H1 (cell line): Measurements from ENCODE around the gene LAMTOR5. TPM values are rescaled to one million over a fixed set of nuclear protein-coding genes. Genes with fewer than 3 reads are reported as not detected.

ENCODE experiments used
- CTCF ChIA-PET: fragments of 300-600 bp; sonication (Branson Sonifier 250); formaldehyde crosslinking; loops from one replicate; lab custom pipeline; 2021; ENCODE audit not compliant: partially characterized antibody; lab: Charles Lee
- POLR2A ChIA-PET: fragments of 300-600 bp; sonication (Branson Sonifier 250); formaldehyde crosslinking; loops from one replicate; lab custom pipeline; 2021; ENCODE audit warnings: inconsistent platforms; ENCODE audit not compliant: partially characterized antibody; lab: Charles Lee
- DNase-seq, 2 experiments: peaks; one replicate each; pipeline versions ENCODE4 v3.0.0 to v3.0.0-alpha.2; 2010 to 2022; ENCODE audit warnings: low spot score in 2 of 2, low read depth in 1 of 2, mixed read lengths in 1 of 2
- FAIRE-seq: peaks from 2 replicates; lab custom pipeline; 2011; peaks lifted over from hg19 to GRCh38; lab: Jason Lieb, UNC
- H2AFZ ChIP-seq: 2 replicates; pipeline ENCODE4 v1.8.1; 2012; ENCODE audit warnings: low read length, inconsistent platforms
- H2AK5ac ChIP-seq: 2 replicates; pipeline ENCODE4 v1.6.1; 2013; ENCODE audit warnings: low read depth, low read length
- H2BK120ac ChIP-seq: replicated peaks from 2 replicates; pipeline ENCODE3; 2013; ENCODE audit warnings: low read depth, low read length, inconsistent platforms
- H2BK12ac ChIP-seq: 2 replicates; pipeline ENCODE4 v1.6.1; 2013; ENCODE audit warnings: low read depth, low read length
- H2BK15ac ChIP-seq: 2 replicates; pipeline ENCODE4 v1.6.1; 2013; ENCODE audit warnings: low read length
- H2BK20ac ChIP-seq: 2 replicates; pipeline ENCODE4 v1.6.1; 2013; ENCODE audit warnings: low read length
- H2BK5ac ChIP-seq: 2 replicates; pipeline ENCODE4 v1.6.1; 2013; ENCODE audit warnings: low read depth, low read length
- H3K14ac ChIP-seq: 2 replicates; pipeline ENCODE4 v1.6.1; 2013; ENCODE audit warnings: inconsistent platforms; ENCODE audit not compliant: insufficient read length
- H3K18ac ChIP-seq: 2 replicates; pipeline ENCODE4 v1.6.1; 2013; ENCODE audit warnings: low read length; ENCODE audit errors: extremely low read depth
- H3K23ac ChIP-seq: 2 replicates; pipeline ENCODE4 v1.6.1; 2013; ENCODE audit warnings: inconsistent platforms; ENCODE audit not compliant: insufficient read length
- H3K23me2 ChIP-seq: 2 replicates; pipeline ENCODE4 v1.6.1; 2013; ENCODE audit warnings: low read depth, low read length
- H3K27ac ChIP-seq: 2 replicates; pipeline ENCODE4 v1.6.1; 2011; ENCODE audit warnings: low read depth, low read length, inconsistent platforms
- H3K27me3 ChIP-seq, 4 experiments: replicated peaks in 1 of 4; 1 replicate in 1 of 4; 2 replicates in 3 of 4; pipeline versions ENCODE4 v1.6.1 to v1.8.1; 2011 to 2013; ENCODE audit warnings: low read length in 3 of 4, mild to moderate bottlenecking in 3 of 4, inconsistent platforms in 2 of 4, mixed read lengths in 2 of 4, moderate library complexity in 1 of 4; ENCODE audit not compliant: control insufficient read depth in 3 of 4, insufficient read depth in 3 of 4; ENCODE audit errors: extremely low read depth in 1 of 4
- H3K36me3 ChIP-seq, 4 experiments: 2 replicates each; pipeline versions ENCODE4 v1.6.1 to v1.8.1; 2011 to 2013; ENCODE audit warnings: mild to moderate bottlenecking in 4 of 4, low read length in 3 of 4, moderate library complexity in 2 of 4, control low read depth in 1 of 4, inconsistent platforms in 1 of 4; ENCODE audit not compliant: insufficient read depth in 4 of 4, control insufficient read depth in 2 of 4
- H3K4ac ChIP-seq: replicated peaks from 2 replicates; pipeline ENCODE3; 2013; ENCODE audit warnings: low read length, low read depth, mixed read lengths, inconsistent platforms; ENCODE audit not compliant: insufficient read length
- H3K4me1 ChIP-seq, 4 experiments: replicated peaks in 1 of 4; 1 replicate in 1 of 4; 2 replicates in 3 of 4; pipeline versions ENCODE4 v1.6.1 to v1.8.1; 2011 to 2013; ENCODE audit warnings: low read length in 3 of 4, inconsistent platforms in 2 of 4, mixed read lengths in 1 of 4; ENCODE audit not compliant: insufficient read depth in 4 of 4, control insufficient read depth in 3 of 4
- H3K4me2 ChIP-seq, 2 experiments: 2 replicates each; pipeline versions ENCODE4 v1.6.1 to v1.8.1; 2011 to 2013; ENCODE audit warnings: low read depth in 2 of 2, low read length in 2 of 2, control low read depth in 1 of 2, inconsistent platforms in 1 of 2, mild to moderate bottlenecking in 1 of 2; ENCODE audit not compliant: insufficient read depth in 1 of 2
- H3K4me3 ChIP-seq, 4 experiments: fragments of 200-600, 300-600 bp in 1 of 4; sonication (generic), shearing (Covaris generic), sonication (Bioruptor Twin) in 1 of 4; 2 replicates each; pipeline versions ENCODE4 v1.5.1 to v1.8.1; 2011 to 2016; ENCODE audit warnings: low read length in 4 of 4, low read depth in 3 of 4, control low read depth in 2 of 4, inconsistent platforms in 2 of 4, mild to moderate bottlenecking in 2 of 4, mixed read lengths in 1 of 4, moderate library complexity in 1 of 4; ENCODE audit not compliant: insufficient read depth in 2 of 4; ENCODE audit errors: extremely low read depth in 1 of 4
- H3K56ac ChIP-seq: replicated peaks from 2 replicates; pipeline ENCODE3; 2013; ENCODE audit warnings: low read depth, mild to moderate bottlenecking, mixed read lengths, low read length, inconsistent platforms; ENCODE audit not compliant: insufficient read length
- H3K79me1 ChIP-seq: 2 replicates; pipeline ENCODE4 v1.6.1; 2013; ENCODE audit warnings: low read depth, low read length, control low read depth
- H3K79me2 ChIP-seq, 2 experiments: 2 replicates each; pipeline versions ENCODE4 v1.6.1 to v1.8.1; 2012 to 2013; ENCODE audit warnings: low read length in 2 of 2, mild to moderate bottlenecking in 2 of 2, inconsistent platforms in 1 of 2; ENCODE audit not compliant: insufficient read depth in 2 of 2, control insufficient read depth in 1 of 2
- H3K9ac ChIP-seq, 4 experiments: replicated peaks in 1 of 4; 1 replicate in 1 of 4; 2 replicates in 3 of 4; pipeline versions ENCODE4 v1.6.1 to v1.8.1; 2011 to 2013; ENCODE audit warnings: low read depth in 3 of 4, low read length in 3 of 4, control low read depth in 2 of 4, mild to moderate bottlenecking in 2 of 4, moderate library complexity in 2 of 4, inconsistent platforms in 1 of 4; ENCODE audit errors: extremely low read depth in 1 of 4
- H3K9me3 ChIP-seq, 2 experiments: 2 replicates each; pipeline versions ENCODE4 v1.6.1 to v1.8.1; 2012 to 2013; ENCODE audit warnings: mild to moderate bottlenecking in 2 of 2, moderate library complexity in 2 of 2, control low read depth in 1 of 2, inconsistent platforms in 1 of 2, low read depth in 1 of 2, low read length in 1 of 2, mixed read lengths in 1 of 2; ENCODE audit not compliant: insufficient read depth in 2 of 2
- H4K20me1 ChIP-seq, 2 experiments: replicated peaks in 1 of 2; 2 replicates each; pipeline versions ENCODE3 to v1.8.1; 2011 to 2013; ENCODE audit warnings: inconsistent platforms in 2 of 2, low read length in 2 of 2, mild to moderate bottlenecking in 1 of 2; ENCODE audit not compliant: insufficient read depth in 2 of 2, control insufficient read depth in 1 of 2
- H4K5ac ChIP-seq: 2 replicates; pipeline ENCODE4 v1.6.1; 2013; ENCODE audit warnings: low read length, low read depth, mixed read lengths, inconsistent platforms; ENCODE audit not compliant: insufficient read length
- H4K8ac ChIP-seq: 2 replicates; pipeline ENCODE4 v1.8.0; 2013; ENCODE audit warnings: mild to moderate bottlenecking, moderate library complexity, low read length, inconsistent platforms; ENCODE audit not compliant: insufficient read depth; ENCODE audit errors: extremely low read depth
- H4K91ac ChIP-seq: replicated peaks from 2 replicates; pipeline ENCODE3; 2013; ENCODE audit warnings: low read length, mixed read lengths, inconsistent platforms; ENCODE audit not compliant: insufficient read length
- ATF2 ChIP-seq: IDR thresholded peaks from 2 replicates; pipeline ENCODE4 v1.6.1; 2012; ENCODE audit warnings: low read length, inconsistent platforms
- CBX8 ChIP-seq: fragments of 300-800, 300-1000 bp; sonication (generic); IDR thresholded peaks from 2 replicates; pipeline ENCODE4 v1.7.1; 2016; ENCODE audit warnings: low read depth, low read length, borderline replicate concordance
- FOSL1 ChIP-seq: IDR thresholded peaks from 2 replicates; pipeline ENCODE4 v1.6.1; 2011; ENCODE audit warnings: mild to moderate bottlenecking, low read depth, low read length, moderate library complexity; ENCODE audit not compliant: insufficient read depth
- JUN ChIP-seq: IDR thresholded peaks from 2 replicates; pipeline ENCODE4 v1.6.1; 2011; ENCODE audit warnings: low read depth, mild to moderate bottlenecking, improper control_type of control experiment, low read length
- KDM4A ChIP-seq: IDR thresholded peaks from one replicate; pipeline ENCODE4 v1.7.1; 2012; ENCODE audit warnings: low read depth, mild to moderate bottlenecking, moderate library complexity, low read length, inconsistent platforms; ENCODE audit not compliant: severe bottlenecking
- POU5F1 ChIP-seq: IDR thresholded peaks from 2 replicates; pipeline ENCODE4 v1.6.1; 2011; ENCODE audit warnings: low read depth, mild to moderate bottlenecking, low read length, moderate library complexity
- TAF7 ChIP-seq: optimal IDR thresholded peaks from 2 replicates; pipeline ENCODE3; 2011; ENCODE audit warnings: low read depth, mild to moderate bottlenecking, inconsistent platforms, low read length, moderate library complexity, borderline replicate concordance
- ZNF274 ChIP-seq: IDR thresholded peaks from 2 replicates; pipeline ENCODE4 v1.7.0; 2012; ENCODE audit warnings: low read length, borderline replicate concordance; ENCODE audit errors: extremely low read depth
- WGBS, 2 experiments: shearing (Covaris generic) in 1 of 2; methylation state at CpG; one replicate each; pipeline versions ENCODE4 v1.1.6 to v1.1.7; 2013 to 2015; ENCODE audit warnings: low lambda C conversion rate in 2 of 2, mixed read lengths in 2 of 2, inconsistent platforms in 1 of 2, low coverage in 1 of 2, missing lambda C conversion rate in 1 of 2; ENCODE audit not compliant: insufficient replicate concordance in 2 of 2, insufficient coverage in 1 of 2, insufficient read length in 1 of 2; ENCODE audit errors: extremely low coverage in 1 of 2, missing lambda C conversion rate in 1 of 2; 5-methylcytosine and 5-hydroxymethylcytosine counted together
- polyA plus RNA-seq, 7 experiments: library from polyadenylated mRNA; depleted of rRNA in 3 of 7; stranded (reverse) in 5 of 7; unstranded in 2 of 7; fragments of >200 nt in 5 of 7; fragments of 200-250 nt in 2 of 7; gene quantifications; 1 replicate in 5 of 7; 2 replicates in 1 of 7; 4 replicates in 1 of 7; pipeline versions ENCODE4 v1.2.1 to v1.2.3, GENCODE V29; 2011 to 2013; ENCODE audit warnings: missing spikeins in 2 of 7, mixed read lengths in 2 of 7
- total RNA-seq: library from RNA; stranded (reverse); fragmentation: NEBNext Ultra II Directional; extraction: Animal tissue kit (Norgen Biotek cat#: 25700); gene quantifications from 2 replicates; pipeline ENCODE4 v1.2.1, GENCODE V29; 2021

LAMTOR5 gene
- total and polyA plus RNA-seq, 2 of the 8 experiments (the other 6 are each of a cell fraction or from before 2014, with no cell fraction given) = 84.4 to 297 TPM

GRCh38 chr1:110387048-110387754, 20.3 kb downstream of the LAMTOR5 start:
- Histone ChIP-seq H2BK12ac (no peak overlapping the region), H3K79me2 (no peaks in the 10 kb centered on the region), H2BK120ac (no peak overlapping the region), H4K91ac (no peak overlapping the region), H3K9me3 (no peaks in the 10 kb centered on the region), H2AK5ac (no peak overlapping the region), H3K27ac (no peak overlapping the region), H3K9ac (no peak overlapping the region), H3K4ac (no peak overlapping the region), H3K23me2 (no peaks in the 10 kb centered on the region), H3K4me1 (peaks cover 0 to 6% (median 4%) of the 10 kb centered on the region in 4 experiments; a peak in 3 of 7 replicates), H3K56ac (no peak overlapping the region), H3K27me3 (no peaks in the 10 kb centered on the region), H2BK20ac (no peak overlapping the region), H3K36me3 (peaks cover 0 to 6% (median 0%) of the 10 kb centered on the region in 4 experiments; a peak in 1 of 8 replicates), H4K20me1 (no peaks in the 10 kb centered on the region), H3K4me3 (no peak overlapping the region), H2AFZ (no peak overlapping the region), H4K8ac (no peak overlapping the region), H3K18ac (no peak overlapping the region), H3K14ac (no peak overlapping the region), H3K79me1 (no peaks in the 10 kb centered on the region), H3K23ac (no peak overlapping the region), H2BK15ac (no peak overlapping the region), H3K4me2 (no peak overlapping the region), H2BK5ac (no peak overlapping the region), H4K5ac (no peak overlapping the region)
- ChIA-PET POLR2A (interaction anchor here (0.8 to 2.1 kb wide), 4 partner anchors 9 to 48 kb away, joined by 3 to 7 read pairs (median 3); partner anchors contain the start of gene RBM15), CTCF (interaction anchor here (0.9 to 3.1 kb wide), 6 partner anchors 25 to 180 kb away, joined by 3 to 12 read pairs (median 4); no protein-coding TSS in a partner anchor)
- FAIRE-seq = no peak
- no peak for DNase-seq
- WGBS, 2 experiments = 89% methylated on average over 1 of the region's 1 CpG; no CpG with 5 or more reads in 1 of the 2 experiments
- TF ChIP-seq FOSL1 (no peak), POU5F1 (no peak), CBX8 (no peak), KDM4A (no peak), ZNF274 (no peak), JUN (no peak), TAF7 (no peak), ATF2 (no peak)
